Large intestine (tissue), 3 donors: ENCODE data around the gene RER1. TPM values are rescaled to one million over a fixed set of nuclear protein-coding genes. Genes with fewer than 3 reads are reported as not detected.
A peak's percentile ranks its signal among the peaks of the same experiment; 100 is the strongest.

Experiments
- DNase-seq, 2 donors: peaks; one replicate each; pipeline versions ENCODE4 v3.0.0 to v3.0.0-alpha.2; 2013
- H3K27ac ChIP-seq: one replicate; pipeline ENCODE4 v1.5.1; 2013; ENCODE audit warnings: low read length
- H3K27me3 ChIP-seq: 2 replicates; pipeline ENCODE4 v1.6.1; 2013; ENCODE audit warnings: low read length; ENCODE audit not compliant: control insufficient read depth, insufficient read depth
- H3K36me3 ChIP-seq: 2 replicates; pipeline ENCODE4 v1.6.1; 2013; ENCODE audit warnings: low read length; ENCODE audit not compliant: control insufficient read depth, insufficient read depth
- H3K4me1 ChIP-seq: one replicate; pipeline ENCODE4 v1.6.1; 2013; ENCODE audit warnings: low read length; ENCODE audit not compliant: control insufficient read depth, insufficient read depth
- H3K4me3 ChIP-seq: one replicate; pipeline ENCODE4 v1.5.1; 2013; ENCODE audit warnings: low read length
- H3K9me3 ChIP-seq: one replicate; pipeline ENCODE4 v1.6.1; 2013; ENCODE audit warnings: mild to moderate bottlenecking, low read depth, low read length, moderate library complexity; ENCODE audit not compliant: control insufficient read depth
- WGBS: methylation state at CpG from one replicate; pipeline ENCODE4 v1.1.5; 2013; ENCODE audit warnings: low lambda C conversion rate; ENCODE audit not compliant: insufficient coverage; 5-methylcytosine and 5-hydroxymethylcytosine counted together
- polyA plus RNA-seq: library from polyadenylated mRNA; unstranded; fragments of 120-200 nt; gene quantifications from one replicate; pipeline ENCODE4 v1.2.1, GENCODE V29; 2013

Gene RER1
- polyA plus RNA-seq, 1 donor = 139 TPM

- Histone ChIP-seq H3K27ac (no peak overlapping the region), H3K4me1 (peaks cover 11% of the 10 kb centered on the region), H3K36me3 (peaks cover 56% of the 10 kb centered on the region)
Observed at GRCh38 chr1:2408456-2408855, 16.8 kb downstream of the RER1 start.

DNA sequence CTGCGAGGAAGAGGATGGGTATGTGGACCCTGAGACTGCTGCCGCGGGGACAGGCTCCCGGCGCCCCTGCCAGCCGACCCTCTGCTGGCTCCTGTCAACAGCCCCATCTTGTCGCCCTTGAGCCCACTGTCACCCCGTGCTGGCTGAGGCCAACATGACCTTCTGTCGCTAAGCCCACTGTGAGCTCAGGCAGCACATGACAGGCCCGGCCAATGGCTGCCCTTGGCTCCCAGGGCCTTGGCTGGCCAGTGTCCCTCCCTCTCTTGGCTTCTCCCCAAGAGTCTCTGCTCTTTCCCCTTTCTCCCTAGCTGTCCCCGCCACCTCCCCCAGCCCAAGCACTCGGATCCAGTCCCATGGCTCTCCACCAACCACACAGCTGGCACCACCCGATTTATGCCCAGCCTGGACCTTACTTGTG is 17.2 kb downstream of the RER1 start:
- DNase-seq = no peak
- no CpG with 5 or more reads among the region's 13 CpGs for whole genome bisulfite sequencing
- peaks cover 15% of the 10 kb centered on the region for H3K4me1 ChIP-seq
- peaks cover 5% of the 10 kb centered on the region for H3K9me3 ChIP-seq
- H3K4me3 ChIP-seq = no peak overlapping the region
- no peaks in the 10 kb centered on the region for H3K27me3 ChIP-seq
- peaks cover 52% of the 10 kb centered on the region for H3K36me3 ChIP-seq
- no peak overlapping the region for H3K27ac ChIP-seq

More at GRCh38 chr1:2408456-2408855, 16.8 kb downstream of the RER1 start:
- Histone ChIP-seq H3K9me3 (peaks cover 5% of the 10 kb centered on the region), H3K4me3 (no peak overlapping the region), H3K27me3 (no peaks in the 10 kb centered on the region)
- no CpG with 5 or more reads among the region's 24 CpGs for WGBS
- no peak for DNase-seq

- Histone ChIP-seq H3K9me3 (peaks cover 5% of the 10 kb centered on the region), H3K27me3 (no peaks in the 10 kb centered on the region), H3K4me3 (no peak overlapping the region), H3K4me1 (peaks cover 22% of the 10 kb centered on the region), H3K27ac (no peak overlapping the region), H3K36me3 (peaks cover 43% of the 10 kb centered on the region)
- WGBS = no CpG with 5 or more reads among the region's 12 CpGs
- DNase-seq = no peak
Observed at GRCh38 chr1:2409745-2410144, 18.1 kb downstream of the RER1 start.

GRCh38 chr1:2411801-2412394 is 20.3 kb downstream of the RER1 start:
- DNase-seq = peak; percentile 42 to 64
- Histone ChIP-seq H3K9me3 (peaks cover 5% of the 10 kb centered on the region), H3K27me3 (no peaks in the 10 kb centered on the region), H3K4me3 (peak overlapping the region; percentile 73), H3K36me3 (peaks cover 23% of the 10 kb centered on the region), H3K4me1 (peaks cover 32% of the 10 kb centered on the region), H3K27ac (peak overlapping the region; percentile 76)
- WGBS = no CpG with 5 or more reads among the region's 38 CpGs

DNA sequence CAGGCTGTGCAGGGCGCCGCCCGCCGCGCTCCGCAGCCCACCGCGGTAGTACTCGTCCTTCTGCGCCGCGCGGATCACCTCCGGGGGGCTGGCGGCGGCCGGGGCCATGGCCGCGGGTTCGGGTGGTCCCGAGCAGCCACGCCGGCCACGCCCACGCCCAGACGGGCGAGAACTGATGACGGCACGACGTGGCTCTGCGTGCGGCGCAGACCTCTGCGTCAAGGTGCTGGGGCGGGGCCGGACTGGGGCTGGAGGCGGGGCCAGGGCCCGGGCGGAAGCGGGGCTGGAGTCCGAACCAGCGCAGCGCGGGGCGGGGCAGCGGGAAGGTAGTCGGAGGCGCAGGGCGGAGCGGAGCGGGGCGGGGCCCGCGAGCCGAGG is 20.7 kb downstream of the RER1 start, which contains the start of gene PEX10:
TSS of gene PEX10 (minus strand) at position 170 of the 378 bp plus-strand sequence. CDS start at position 108, 62 bp downstream.
- H3K4me1 ChIP-seq = peaks cover 32% of the 10 kb centered on the region
- DNase-seq = peak; percentile 97 to 98
- peak within 1 kb of the TSS; percentile 73 for H3K4me3 ChIP-seq
- peaks cover 5% of the 10 kb centered on the region for H3K9me3 ChIP-seq
- peaks cover 18% of the 10 kb centered on the region for H3K36me3 ChIP-seq
- WGBS = no CpG with 5 or more reads among the region's 55 CpGs
- peaks cover 3% of the 10 kb centered on the region for H3K27me3 ChIP-seq
- H3K27ac ChIP-seq = peak within 1 kb of the TSS; percentile 99

DNA sequence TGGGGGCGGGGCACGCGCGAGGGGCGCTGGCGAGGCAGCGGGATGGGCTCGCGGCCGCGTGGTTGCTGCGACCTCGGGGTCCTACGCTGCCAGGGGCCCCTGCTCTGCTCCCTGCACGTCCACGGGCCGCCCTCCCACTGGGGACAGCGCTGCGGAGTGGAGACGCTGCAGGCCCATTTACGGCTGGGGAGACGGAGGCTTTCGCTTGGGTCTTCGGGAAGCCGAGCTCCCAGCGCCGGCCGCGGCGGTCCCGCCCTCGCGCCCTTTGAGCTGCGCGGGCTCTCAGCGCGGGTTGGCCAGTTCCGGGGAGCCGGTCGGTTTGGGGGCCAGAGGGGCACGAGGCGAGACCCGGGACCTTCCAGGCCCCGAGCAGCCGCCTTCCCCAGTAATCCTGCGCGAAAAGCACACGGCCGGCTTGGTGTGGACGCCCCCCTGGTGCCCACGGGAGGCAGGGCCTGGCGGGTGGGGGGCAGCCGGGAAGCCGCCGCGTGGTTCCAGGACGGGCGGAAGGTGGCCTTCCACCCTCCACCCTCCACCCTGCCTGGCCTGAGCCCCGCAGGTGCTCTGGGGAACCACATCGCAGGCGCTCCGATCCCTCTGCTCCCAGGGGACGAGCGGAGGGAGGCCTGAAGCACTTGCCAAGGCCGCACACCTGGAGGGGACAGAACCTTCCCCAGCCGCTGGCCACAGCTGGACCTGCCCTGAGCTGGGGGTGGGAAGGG is 21.3 kb downstream of the RER1 start:
- H3K27ac ChIP-seq = peak overlapping the region; percentile 99
- peaks cover 5% of the 10 kb centered on the region for H3K9me3 ChIP-seq
- peaks cover 8% of the 10 kb centered on the region for H3K27me3 ChIP-seq
- peaks cover 32% of the 10 kb centered on the region for H3K4me1 ChIP-seq
- no CpG with 5 or more reads among the region's 66 CpGs for WGBS
- H3K4me3 ChIP-seq = peak overlapping the region; percentile 66
- H3K36me3 ChIP-seq = peaks cover 14% of the 10 kb centered on the region
- DNase-seq = peak; percentile 80 to 94

DNA sequence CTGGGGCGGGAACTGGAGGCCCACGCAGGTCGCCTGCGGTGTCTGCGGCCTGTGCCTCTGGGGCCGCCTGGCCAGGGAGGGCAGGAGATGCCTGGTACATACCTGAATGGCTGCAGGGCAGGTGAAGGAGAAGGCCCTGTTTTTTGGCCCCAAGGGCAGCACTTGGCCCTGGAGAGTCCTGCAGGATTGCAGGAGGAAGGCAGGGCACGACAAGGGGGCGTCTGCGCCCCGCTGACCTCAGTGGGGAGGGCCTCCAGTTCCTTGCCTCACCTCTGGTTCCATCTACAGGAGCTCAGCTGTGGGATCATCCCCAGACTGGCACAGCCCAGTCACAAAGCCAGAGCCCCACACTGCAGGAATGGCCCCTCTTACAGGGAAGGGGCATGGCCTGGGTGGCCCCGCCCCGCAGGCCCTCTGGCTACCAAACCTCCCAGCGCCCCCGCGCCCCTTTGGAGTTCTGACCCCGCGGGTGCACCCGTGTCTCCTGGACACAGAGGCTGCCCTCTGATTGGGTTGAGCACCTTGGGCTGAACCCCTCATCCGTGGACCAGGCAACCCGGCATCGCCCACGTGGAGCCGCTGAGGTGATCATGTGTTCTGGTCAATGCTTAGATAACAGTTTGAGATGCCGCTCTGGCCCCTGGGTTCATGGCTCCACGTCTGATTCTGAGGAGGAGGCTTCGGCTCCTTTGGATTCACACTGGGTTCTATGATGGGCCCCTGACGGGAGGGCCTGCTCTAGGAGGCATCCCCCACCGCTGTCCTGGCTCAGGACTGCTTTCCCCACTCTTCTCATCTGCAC is 22.1 kb downstream of the RER1 start:
- peak overlapping the region; percentile 99 for H3K27ac ChIP-seq
- H3K27me3 ChIP-seq = peaks cover 15% of the 10 kb centered on the region
- peaks cover 8% of the 10 kb centered on the region for H3K36me3 ChIP-seq
- H3K9me3 ChIP-seq = peaks cover 5% of the 10 kb centered on the region
- WGBS = no CpG with 5 or more reads among the region's 28 CpGs
- peak overlapping the region; percentile 66 for H3K4me3 ChIP-seq
- H3K4me1 ChIP-seq = peaks cover 32% of the 10 kb centered on the region
- peak; percentile 24 to 66 for DNase-seq

- H3K9me3 ChIP-seq = peaks cover 5% of the 10 kb centered on the region
- H3K36me3 ChIP-seq = peaks cover 5% of the 10 kb centered on the region
- no CpG with 5 or more reads among the region's 25 CpGs for WGBS
- H3K4me1 ChIP-seq = peaks cover 32% of the 10 kb centered on the region
- H3K27ac ChIP-seq = peak overlapping the region; percentile 99
- H3K27me3 ChIP-seq = peaks cover 23% of the 10 kb centered on the region
- peak; percentile 58 to 77 for DNase-seq
- H3K4me3 ChIP-seq = no peak overlapping the region
Observed at GRCh38 chr1:2414297-2414958, 22.8 kb downstream of the RER1 start.

DNA sequence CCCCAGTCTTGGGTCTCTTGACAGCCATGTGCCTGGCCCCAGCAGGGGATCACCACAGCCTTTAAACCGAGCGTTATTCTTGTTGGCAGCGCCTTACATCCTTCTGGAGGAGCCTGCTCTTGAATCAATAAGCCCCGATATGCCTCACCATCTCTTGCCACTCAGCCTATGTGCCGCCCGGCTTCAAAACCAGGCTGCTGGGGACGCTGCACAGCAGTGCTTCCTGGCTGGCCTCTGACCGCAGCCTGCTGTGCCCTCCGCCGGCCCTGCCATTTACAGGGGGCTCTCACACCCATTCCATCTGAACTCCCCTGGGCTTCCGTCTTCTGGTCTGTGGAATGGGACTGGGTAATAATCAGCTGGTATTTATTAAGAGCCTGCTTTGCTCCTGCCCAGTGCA is 23.7 kb downstream of the RER1 start:
- H3K4me3 ChIP-seq = no peak overlapping the region
- peaks cover 32% of the 10 kb centered on the region for H3K4me1 ChIP-seq
- H3K27ac ChIP-seq = no peak overlapping the region
- no peak for DNase-seq
- H3K27me3 ChIP-seq = peaks cover 31% of the 10 kb centered on the region
- no CpG with 5 or more reads among the region's 11 CpGs for WGBS
- peaks cover 2% of the 10 kb centered on the region for H3K36me3 ChIP-seq
- peaks cover 5% of the 10 kb centered on the region for H3K9me3 ChIP-seq

DNA sequence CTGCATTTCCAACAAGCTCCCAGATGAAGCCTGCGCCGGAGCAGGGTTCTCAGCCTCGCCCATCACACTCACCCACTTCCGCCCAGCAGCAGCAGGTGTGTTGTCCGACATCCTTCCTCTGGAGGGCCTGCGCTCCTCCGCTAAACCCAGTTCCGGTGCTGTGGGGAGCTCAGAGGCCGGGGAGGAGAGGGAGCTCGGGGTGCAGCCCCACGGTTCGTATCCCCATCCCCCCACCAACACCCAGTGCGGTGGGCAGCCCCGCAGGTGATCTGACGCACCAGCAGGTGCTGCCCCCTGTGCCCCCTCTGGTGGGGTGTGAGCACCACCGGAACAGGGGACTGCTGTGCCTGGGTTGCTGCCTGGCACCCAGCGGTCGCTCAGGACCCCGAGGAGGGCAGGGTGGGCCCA is 24.2 kb downstream of the RER1 start:
- Histone ChIP-seq H3K9me3 (peaks cover 5% of the 10 kb centered on the region), H3K27ac (no peak overlapping the region), H3K4me1 (peaks cover 32% of the 10 kb centered on the region), H3K4me3 (no peak overlapping the region), H3K27me3 (peaks cover 31% of the 10 kb centered on the region), H3K36me3 (no peaks in the 10 kb centered on the region)
- peak; percentile 31 to 50 for DNase-seq
- WGBS = no CpG with 5 or more reads among the region's 19 CpGs
